ENCODE measurements around the gene NKX1-1. TPM values are rescaled to one million over a fixed set of nuclear protein-coding genes. Genes with fewer than 3 reads are reported as not detected.

The NKX1-1 gene
- total and polyA plus RNA-seq, 9 of the 15 experiments (the other 6 are each of a cell fraction or from before 2014, with no cell fraction given), result not detected

DNA sequence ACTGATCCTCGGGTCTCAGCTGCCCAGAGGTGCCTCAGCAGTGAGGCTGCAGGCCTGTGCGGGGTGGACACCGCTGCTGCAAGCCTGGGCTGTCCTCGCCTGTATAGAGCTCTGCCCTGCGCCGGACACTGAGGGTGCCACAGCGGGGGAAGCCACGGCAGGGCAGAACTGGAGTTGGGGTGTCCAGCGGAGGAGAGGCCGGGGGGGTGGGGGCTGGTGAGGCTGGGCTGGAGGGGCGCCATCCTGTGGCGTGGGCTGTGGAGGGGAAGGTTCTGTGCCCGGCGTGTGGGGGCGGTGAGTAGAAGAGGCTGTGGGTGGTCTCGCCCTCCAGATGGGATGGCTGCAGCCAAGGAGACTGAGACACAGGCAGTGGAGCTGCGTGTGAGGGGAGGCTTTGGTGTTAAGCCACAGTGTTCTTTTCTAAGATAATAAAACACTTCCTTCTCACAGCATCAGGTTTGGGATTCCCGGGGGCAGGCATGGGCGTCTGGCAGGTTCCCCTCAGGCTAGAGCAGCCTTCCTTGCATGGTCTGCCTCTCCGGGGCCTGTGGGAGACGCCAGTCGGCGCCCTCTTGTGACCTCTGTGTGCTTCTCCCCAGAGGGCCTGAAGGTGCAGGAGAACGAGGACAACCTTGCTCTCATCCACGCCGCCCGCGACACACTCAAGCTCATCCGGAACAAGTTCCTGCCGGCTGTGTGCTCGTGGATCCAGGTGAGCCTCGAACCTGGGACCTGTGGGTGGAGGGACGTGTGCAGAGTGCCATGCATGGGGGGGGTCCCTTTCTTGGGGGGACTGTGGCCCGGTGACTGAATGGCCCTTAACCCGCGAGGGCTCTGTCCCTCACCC is 51.9 kb downstream of the NKX1-1 start:
- in situ Hi-C loops (cut with MboI) (loop anchor here (5.0 kb wide), 2 partner anchors 222 to 273 kb away; no protein-coding TSS in a partner anchor), intact Hi-C loops (cut with micrococcal nuclease) (loop anchor here (10.0 kb wide), 1 partner anchor 370 kb away; the partner anchor contains the start of genes TACC3 and TMEM129)
- no peak overlapping the region for H3K9ac ChIP-seq (ENCODE audit: insufficient read depth in 1 of 2, low read depth in 2 of 2, low read length in 2 of 2)
- no peak overlapping the region for H3K4me2 ChIP-seq (ENCODE audit: insufficient read depth, low read length)
- no TSS peak for BruUV-seq (replicated peaks)
- H3K79me2 ChIP-seq (ENCODE audit: control insufficient read depth, insufficient read depth, low read length), result no peaks in the 10 kb centered on the region
- FAIRE-seq (no peak), DNase-seq (ENCODE audit: extremely low read depth in 1 of 4, low spot score in 3 of 4) (no peak), ATAC-seq (0 out of 3 replicates have a peak, but pooled peaks have one; percentile 15)
- no peak overlapping the region for H2AFZ ChIP-seq (ENCODE audit: low read depth, low read length)
- peaks cover 44% of the 10 kb centered on the region; the same call in 2 of the 3 replicates for H3K36me3 ChIP-seq (ENCODE audit: control insufficient read depth, insufficient read depth, low read length)
- H3K9me3 ChIP-seq (replicated peaks; ENCODE audit: control insufficient read depth, insufficient read depth, low read depth, low read length), result no peaks in the 10 kb centered on the region
- peaks cover 10% of the 10 kb centered on the region; the same call in 1 of the 2 replicates for H4K20me1 ChIP-seq (replicated peaks; ENCODE audit: control insufficient read depth, insufficient read depth, low read length)
- WGBS (ENCODE audit: insufficient coverage, low coverage, missing lambda C conversion rate), result 76% methylated on average over 24 of the region's 36 CpGs
- H3K4me1 ChIP-seq (replicated peaks in 1 of 2; ENCODE audit: control insufficient read depth in 2 of 2, insufficient read depth in 2 of 2, low read length in 2 of 2), result peaks cover 0 to 62% of the 10 kb centered on the region in 2 experiments; a peak in 3 of 5 replicates
- H3K4me3 ChIP-seq, result no peak overlapping the region
- H3K27me3 ChIP-seq (ENCODE audit: control insufficient read depth in 2 of 2, insufficient read depth in 2 of 2, low read length in 2 of 2), result no peaks in the 10 kb centered on the region
- H3K9me1 ChIP-seq (ENCODE audit: control insufficient read depth, insufficient read depth, low read length), result peaks cover 4% of the 10 kb centered on the region
- CTCF ChIA-PET (ENCODE audit: low intra/inter-chr PET ratio), result no interaction called here
- POLR2A ChIA-PET, result interaction anchor here (0.6 to 0.9 kb wide), 3 partner anchors 155 to 1043 kb away, joined by 3 to 4 read pairs (median 3); no protein-coding TSS in a partner anchor
- no peak overlapping the region for H3K27ac ChIP-seq (ENCODE audit: extremely low read depth, low read depth, low read length)
- TF ChIP-seq FOXP1 (CRISPR knock-in tag; IDR thresholded peaks at IDR 0.05) (no peak), TBL1XR1 (IDR thresholded peaks at IDR 0.05; ENCODE audit: low read length in 2 of 2) (no peak), EHMT2 (IDR thresholded peaks at IDR 0.05) (no peak), RBFOX2 (IDR thresholded peaks at IDR 0.05; ENCODE audit: low read depth, low read length) (0 out of 2 replicates have a peak, but pooled peaks have one; percentile 16), SMARCA5 (IDR thresholded peaks at IDR 0.05) (no peak), HNRNPLL (IDR thresholded peaks at IDR 0.05; ENCODE audit: low read depth, low read length, poor library complexity, severe bottlenecking) (no peak), HMGN3 (IDR thresholded peaks at IDR 0.05; ENCODE audit: borderline replicate concordance, extremely low read depth, insufficient read length, low read depth, low read length) (no peak), HMG20A (CRISPR knock-in tag; conservative IDR thresholded peaks at IDR 0.05) (no peak), CXXC5 (CRISPR knock-in tag; IDR thresholded peaks at IDR 0.05) (no peak), RBM15 (IDR thresholded peaks at IDR 0.05; ENCODE audit: insufficient read depth, low read length) (no peak), DIDO1 (tag; IDR thresholded peaks at IDR 0.05; ENCODE audit: low read depth) (no peak), ZNF354B (CRISPR knock-in tag; IDR thresholded peaks at IDR 0.05) (no peak)
- TF ChIP-seq, protein P1, sequence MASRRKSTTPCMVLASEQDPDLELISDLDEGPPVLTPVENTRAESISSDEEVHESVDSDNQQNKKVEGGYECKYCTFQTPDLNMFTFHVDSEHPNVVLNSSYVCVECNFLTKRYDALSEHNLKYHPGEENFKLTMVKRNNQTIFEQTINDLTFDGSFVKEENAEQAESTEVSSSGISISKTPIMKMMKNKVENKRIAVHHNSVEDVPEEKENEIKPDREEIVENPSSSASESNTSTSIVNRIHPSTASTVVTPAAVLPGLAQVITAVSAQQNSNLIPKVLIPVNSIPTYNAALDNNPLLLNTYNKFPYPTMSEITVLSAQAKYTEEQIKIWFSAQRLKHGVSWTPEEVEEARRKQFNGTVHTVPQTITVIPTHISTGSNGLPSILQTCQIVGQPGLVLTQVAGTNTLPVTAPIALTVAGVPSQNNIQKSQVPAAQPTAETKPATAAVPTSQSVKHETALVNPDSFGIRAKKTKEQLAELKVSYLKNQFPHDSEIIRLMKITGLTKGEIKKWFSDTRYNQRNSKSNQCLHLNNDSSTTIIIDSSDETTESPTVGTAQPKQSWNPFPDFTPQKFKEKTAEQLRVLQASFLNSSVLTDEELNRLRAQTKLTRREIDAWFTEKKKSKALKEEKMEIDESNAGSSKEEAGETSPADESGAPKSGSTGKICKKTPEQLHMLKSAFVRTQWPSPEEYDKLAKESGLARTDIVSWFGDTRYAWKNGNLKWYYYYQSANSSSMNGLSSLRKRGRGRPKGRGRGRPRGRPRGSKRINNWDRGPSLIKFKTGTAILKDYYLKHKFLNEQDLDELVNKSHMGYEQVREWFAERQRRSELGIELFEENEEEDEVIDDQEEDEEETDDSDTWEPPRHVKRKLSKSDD (conservative IDR thresholded peaks at IDR 0.05; ENCODE audit: low read length), result no peak
- TF ChIP-seq, protein P2, sequence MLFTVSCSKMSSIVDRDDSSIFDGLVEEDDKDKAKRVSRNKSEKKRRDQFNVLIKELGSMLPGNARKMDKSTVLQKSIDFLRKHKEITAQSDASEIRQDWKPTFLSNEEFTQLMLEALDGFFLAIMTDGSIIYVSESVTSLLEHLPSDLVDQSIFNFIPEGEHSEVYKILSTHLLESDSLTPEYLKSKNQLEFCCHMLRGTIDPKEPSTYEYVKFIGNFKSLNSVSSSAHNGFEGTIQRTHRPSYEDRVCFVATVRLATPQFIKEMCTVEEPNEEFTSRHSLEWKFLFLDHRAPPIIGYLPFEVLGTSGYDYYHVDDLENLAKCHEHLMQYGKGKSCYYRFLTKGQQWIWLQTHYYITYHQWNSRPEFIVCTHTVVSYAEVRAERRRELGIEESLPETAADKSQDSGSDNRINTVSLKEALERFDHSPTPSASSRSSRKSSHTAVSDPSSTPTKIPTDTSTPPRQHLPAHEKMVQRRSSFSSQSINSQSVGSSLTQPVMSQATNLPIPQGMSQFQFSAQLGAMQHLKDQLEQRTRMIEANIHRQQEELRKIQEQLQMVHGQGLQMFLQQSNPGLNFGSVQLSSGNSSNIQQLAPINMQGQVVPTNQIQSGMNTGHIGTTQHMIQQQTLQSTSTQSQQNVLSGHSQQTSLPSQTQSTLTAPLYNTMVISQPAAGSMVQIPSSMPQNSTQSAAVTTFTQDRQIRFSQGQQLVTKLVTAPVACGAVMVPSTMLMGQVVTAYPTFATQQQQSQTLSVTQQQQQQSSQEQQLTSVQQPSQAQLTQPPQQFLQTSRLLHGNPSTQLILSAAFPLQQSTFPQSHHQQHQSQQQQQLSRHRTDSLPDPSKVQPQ (CRISPR knock-in tag; IDR thresholded peaks at IDR 0.05; ENCODE audit: borderline replicate concordance), result no peak
- TF ChIP-seq, protein P3, sequence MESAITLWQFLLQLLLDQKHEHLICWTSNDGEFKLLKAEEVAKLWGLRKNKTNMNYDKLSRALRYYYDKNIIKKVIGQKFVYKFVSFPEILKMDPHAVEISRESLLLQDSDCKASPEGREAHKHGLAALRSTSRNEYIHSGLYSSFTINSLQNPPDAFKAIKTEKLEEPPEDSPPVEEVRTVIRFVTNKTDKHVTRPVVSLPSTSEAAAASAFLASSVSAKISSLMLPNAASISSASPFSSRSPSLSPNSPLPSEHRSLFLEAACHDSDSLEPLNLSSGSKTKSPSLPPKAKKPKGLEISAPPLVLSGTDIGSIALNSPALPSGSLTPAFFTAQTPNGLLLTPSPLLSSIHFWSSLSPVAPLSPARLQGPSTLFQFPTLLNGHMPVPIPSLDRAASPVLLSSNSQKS (CRISPR knock-in tag; IDR thresholded peaks at IDR 0.05), result no peak

Measured in K562 (cell line).